Ovary (tissue), 9 donors: ENCODE data around the gene WFDC1. TPM values are rescaled to one million over a fixed set of nuclear protein-coding genes. Genes with fewer than 3 reads are reported as not detected.

Source experiments
- DNase-seq, 5 donors: peaks; one replicate each; pipeline ENCODE4 v3.0.0-alpha.2; 2019 to 2020
- H3K27ac ChIP-seq, 2 donors: fragments of 200-600 bp; one replicate each; pipeline versions ENCODE4 v1.5.1 to v1.8.0; 2019 to 2022
- H3K27me3 ChIP-seq: fragments of 200-600 bp; one replicate; pipeline ENCODE4 v1.8.0; 2022
- H3K36me3 ChIP-seq: fragments of 200-600 bp; sonication (generic); one replicate; pipeline ENCODE4 v1.5.1; 2019
- H3K4me1 ChIP-seq: one replicate; pipeline ENCODE4 v1.8.1; 2013; ENCODE audit warnings: mild to moderate bottlenecking, moderate library complexity; ENCODE audit not compliant: insufficient read depth
- H3K4me3 ChIP-seq: fragments of 200-600 bp; sonication (generic); one replicate; pipeline ENCODE4 v1.5.1; 2017
- H3K9me3 ChIP-seq, 2 donors: fragments of 200-600 bp in 1 of 2; sonication (generic) in 1 of 2; one replicate each; pipeline versions ENCODE4 v1.5.1 to v1.8.1; 2013 to 2019; ENCODE audit warnings: mild to moderate bottlenecking in 1 of 2, moderate library complexity in 1 of 2
- EP300 ChIP-seq: sonication (generic); formaldehyde crosslinking; IDR thresholded peaks from one replicate; pipeline ENCODE4 v1.6.1; 2017; ENCODE audit warnings: antibody characterized with exemption
- POLR2A ChIP-seq: fragments of 450-650 bp; IDR thresholded peaks from one replicate; pipeline ENCODE4 v1.6.1; 2017; ENCODE audit warnings: antibody characterized with exemption, mild to moderate bottlenecking, moderate library complexity
- WGBS, 3 donors: extraction: QIAGEN DNeasy Blood & Tissue Kit in 1 of 3; methylation state at CpG; one replicate each; pipeline versions ENCODE4 v1.1.5 to v1.1.7; 2013 to 2017; 5-methylcytosine and 5-hydroxymethylcytosine counted together
- intact Hi-C, 4 donors: fragments of 100-400 bp; cut with DNase I; formaldehyde crosslinking; loops; one replicate each; pipeline versions ENCODE4 v1.11.0 to v1.15.1; 2022 to 2023
- polyA plus RNA-seq, 2 donors: library from polyadenylated mRNA; stranded (reverse); fragments of 200-250 nt in 1 of 2; fragments of 350-450 nt in 1 of 2; fragmentation: Illumina TruSeq in 1 of 2; extraction: RNeasy Lipid Tissue Mini Kit (QIAGEN cat#74804) in 1 of 2; gene quantifications; one replicate each; pipeline ENCODE4 v1.2.3, GENCODE V29; 2013 to 2014
- total RNA-seq, 7 donors: library from RNA; depleted of rRNA in 2 of 7; stranded (reverse); fragments of >200 nt in 2 of 7; fragmentation: NEBNext Ultra II Directional in 3 of 7; extraction: Animal tissue kit (Norgen Biotek cat#: 25700) in 3 of 7; gene quantifications; one replicate each; pipeline versions ENCODE4 v1.1.0 to v1.2.4, GENCODE V29; 2016 to 2023
- TF ChIP-seq, protein P1 (sequence below), 3 donors: fragments of 450-650 bp in 2 of 3; fragments of 200-600 bp in 1 of 3; IDR thresholded peaks; one replicate each; pipeline versions ENCODE4 v1.5.1 to v1.8.0; 2016 to 2022; ENCODE audit warnings: antibody characterized with exemption in 3 of 3, mild to moderate bottlenecking in 1 of 3
- donor health status: DM: no; HTN: no; CAD: no; lungs with moderate emphysema.
- donor health status: DM: no; HTN: no; CAD: no.
- donor health status: Bipolar disorder and iron deficiency.
- donor health status: DM: yes; HTN: yes; CAD: no.
- donor health status: DM: no; HTN: no; CAD: no.
- donor health status: DM: yes; HTN: yes; CAD: no.

Gene WFDC1
- total and polyA plus RNA-seq, 9 donors: 0.57 to 10.7 (median 2.1) TPM

DNA sequence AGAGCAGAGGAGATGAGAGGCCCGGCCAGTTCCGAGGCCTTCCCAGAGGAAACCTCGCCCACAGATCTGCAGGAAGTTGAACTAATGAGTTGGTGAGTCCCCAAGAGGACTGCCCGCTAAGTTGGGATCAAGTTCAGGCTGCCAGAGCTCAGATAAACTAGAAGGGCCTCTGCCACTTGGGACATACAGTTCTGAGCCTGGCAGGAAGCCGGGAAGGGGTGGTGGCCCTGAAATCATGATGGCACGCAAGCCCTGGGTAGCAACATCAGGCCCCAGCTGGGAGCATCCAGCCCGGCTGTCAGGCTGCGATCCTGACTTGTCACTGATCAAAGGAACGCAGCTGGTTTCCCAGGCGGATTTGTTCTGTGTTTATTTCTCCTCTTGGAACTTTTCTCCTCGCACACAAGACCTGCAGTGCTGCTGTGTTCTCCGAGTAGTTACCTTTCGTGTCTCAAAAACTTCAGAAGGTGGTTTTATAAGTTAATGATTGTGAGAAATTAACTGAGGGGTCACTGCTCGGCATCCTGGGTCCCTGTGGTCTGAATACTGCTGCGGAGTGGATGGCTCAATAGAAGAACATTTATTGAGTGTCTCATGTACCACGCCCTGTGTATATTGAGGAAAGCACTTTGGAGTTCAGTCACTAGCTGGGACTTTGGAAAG is 8.0 kb upstream of the WFDC1 start:
- Histone ChIP-seq H3K36me3 (no peaks in the 10 kb centered on the region), H3K4me3 (no peak overlapping the region), H3K4me1 (peaks cover 17% of the 10 kb centered on the region), H3K9me3 (no peaks in the 10 kb centered on the region), H3K27me3 (no peaks in the 10 kb centered on the region), H3K27ac (no peak overlapping the region)
- 36 to 44% (median 42%) methylated on average over 16 of the region's 16 CpGs for WGBS, 3 donors
- intact Hi-C loops: no loop called here
- TF ChIP-seq POLR2A (no peak), EP300 (peak; percentile 73)
- TF ChIP-seq, protein P1, sequence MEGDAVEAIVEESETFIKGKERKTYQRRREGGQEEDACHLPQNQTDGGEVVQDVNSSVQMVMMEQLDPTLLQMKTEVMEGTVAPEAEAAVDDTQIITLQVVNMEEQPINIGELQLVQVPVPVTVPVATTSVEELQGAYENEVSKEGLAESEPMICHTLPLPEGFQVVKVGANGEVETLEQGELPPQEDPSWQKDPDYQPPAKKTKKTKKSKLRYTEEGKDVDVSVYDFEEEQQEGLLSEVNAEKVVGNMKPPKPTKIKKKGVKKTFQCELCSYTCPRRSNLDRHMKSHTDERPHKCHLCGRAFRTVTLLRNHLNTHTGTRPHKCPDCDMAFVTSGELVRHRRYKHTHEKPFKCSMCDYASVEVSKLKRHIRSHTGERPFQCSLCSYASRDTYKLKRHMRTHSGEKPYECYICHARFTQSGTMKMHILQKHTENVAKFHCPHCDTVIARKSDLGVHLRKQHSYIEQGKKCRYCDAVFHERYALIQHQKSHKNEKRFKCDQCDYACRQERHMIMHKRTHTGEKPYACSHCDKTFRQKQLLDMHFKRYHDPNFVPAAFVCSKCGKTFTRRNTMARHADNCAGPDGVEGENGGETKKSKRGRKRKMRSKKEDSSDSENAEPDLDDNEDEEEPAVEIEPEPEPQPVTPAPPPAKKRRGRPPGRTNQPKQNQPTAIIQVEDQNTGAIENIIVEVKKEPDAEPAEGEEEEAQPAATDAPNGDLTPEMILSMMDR (IDR thresholded peaks at IDR 0.05): no peak
- peak; percentile 41 to 69 (median 51) for DNase-seq

GRCh38 chr16:84288902-84289301 is 5.8 kb upstream of the WFDC1 start:
- no peaks in the 10 kb centered on the region for H3K27me3 ChIP-seq
- H3K36me3 ChIP-seq: no peaks in the 10 kb centered on the region
- intact Hi-C loops: no loop called here
- no peak for DNase-seq
- peaks cover 11% of the 10 kb centered on the region for H3K4me1 ChIP-seq
- TF ChIP-seq EP300 (no peak), POLR2A (no peak)
- TF ChIP-seq, protein P1 (IDR thresholded peaks at IDR 0.05): no peak
- H3K9me3 ChIP-seq: no peaks in the 10 kb centered on the region
- H3K4me3 ChIP-seq: no peak overlapping the region
- WGBS, 3 donors: 72 to 85% (median 77%) methylated on average over 8 of the region's 8 CpGs
- no peak overlapping the region for H3K27ac ChIP-seq

DNA sequence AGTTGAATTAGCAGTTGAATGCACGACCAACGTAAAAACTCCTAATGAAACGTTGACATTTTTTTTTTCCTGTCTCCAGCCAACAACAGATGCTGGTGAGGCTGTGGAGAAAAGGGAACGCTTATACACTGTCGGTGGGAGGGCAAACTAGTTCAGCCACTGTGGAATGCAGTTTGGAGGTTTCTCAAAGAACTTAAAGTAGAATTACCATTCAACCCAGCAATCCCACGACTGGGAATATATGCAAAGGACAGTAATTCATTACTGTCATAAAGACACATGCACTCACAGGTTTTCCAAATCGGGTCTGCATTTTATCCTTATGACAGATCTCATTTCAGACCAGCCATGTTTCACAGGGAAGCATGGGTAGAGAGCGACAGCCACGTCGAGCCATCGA is 3.5 kb upstream of the WFDC1 start:
- intact Hi-C loops: no loop called here
- no peak overlapping the region for H3K4me3 ChIP-seq
- no peak for TF ChIP-seq POLR2A
- no peak for TF ChIP-seq EP300
- TF ChIP-seq, protein P1 (IDR thresholded peaks at IDR 0.05): no peak
- H3K27me3 ChIP-seq: no peaks in the 10 kb centered on the region
- no peak for DNase-seq
- 42 to 51% (median 46%) methylated on average over 11 of the region's 11 CpGs for WGBS, 3 donors
- H3K27ac ChIP-seq: no peak overlapping the region
- no peaks in the 10 kb centered on the region for H3K9me3 ChIP-seq
- peaks cover 10% of the 10 kb centered on the region for H3K4me1 ChIP-seq
- no peaks in the 10 kb centered on the region for H3K36me3 ChIP-seq

DNA sequence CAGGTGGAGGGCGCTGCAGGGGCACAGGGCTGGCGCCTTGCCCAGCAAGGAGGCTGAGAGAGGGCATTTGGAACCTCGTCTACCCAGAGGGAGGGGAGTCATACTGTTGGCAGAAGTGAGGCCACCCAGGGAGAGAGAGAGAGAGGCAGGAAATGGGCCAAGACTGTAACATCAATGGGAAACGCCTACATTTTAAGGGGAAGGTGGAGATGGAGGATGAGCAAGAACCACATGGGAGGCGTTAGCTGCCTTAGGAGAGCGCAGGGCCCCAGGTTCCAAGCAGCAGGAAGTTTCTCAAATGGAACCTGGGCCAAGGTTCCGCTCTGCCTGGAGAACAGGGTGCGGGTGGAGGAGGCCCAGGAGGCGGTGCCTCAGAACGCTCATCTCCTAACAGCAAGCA is 2.7 kb upstream of the WFDC1 start:
- Histone ChIP-seq H3K27me3 (no peaks in the 10 kb centered on the region), H3K9me3 (no peaks in the 10 kb centered on the region), H3K36me3 (no peaks in the 10 kb centered on the region), H3K27ac (no peak overlapping the region), H3K4me1 (peaks cover 7% of the 10 kb centered on the region), H3K4me3 (no peak overlapping the region)
- intact Hi-C loops: no loop called here
- WGBS, 3 donors: 40 to 66% (median 53%) methylated on average over 10 of the region's 10 CpGs
- no peak for DNase-seq
- TF ChIP-seq EP300 (no peak), POLR2A (no peak)
- TF ChIP-seq, protein P1 (IDR thresholded peaks at IDR 0.05): no peak
